A673 (cell line): ENCODE results near the gene MPZL2.

Experiments
- CTCF ChIP-seq: fragments of 300-800, 200-600 bp; sonication (generic); conservative IDR thresholded peaks from 2 replicates; pipeline ENCODE4 v1.5.1; 2017; ENCODE audit warnings: low read depth, mild to moderate bottlenecking, antibody characterized with exemption, low read length, moderate library complexity, mixed read lengths
- EZH2 ChIP-seq: fragments of 200-600 bp; sonication (generic); IDR thresholded peaks from 2 replicates; pipeline ENCODE4 v1.6.1; 2017; ENCODE audit warnings: borderline replicate concordance, low read depth, mild to moderate bottlenecking, mixed read lengths, antibody characterized with exemption, low read length; ENCODE audit not compliant: poor library complexity, severe bottlenecking

DNA sequence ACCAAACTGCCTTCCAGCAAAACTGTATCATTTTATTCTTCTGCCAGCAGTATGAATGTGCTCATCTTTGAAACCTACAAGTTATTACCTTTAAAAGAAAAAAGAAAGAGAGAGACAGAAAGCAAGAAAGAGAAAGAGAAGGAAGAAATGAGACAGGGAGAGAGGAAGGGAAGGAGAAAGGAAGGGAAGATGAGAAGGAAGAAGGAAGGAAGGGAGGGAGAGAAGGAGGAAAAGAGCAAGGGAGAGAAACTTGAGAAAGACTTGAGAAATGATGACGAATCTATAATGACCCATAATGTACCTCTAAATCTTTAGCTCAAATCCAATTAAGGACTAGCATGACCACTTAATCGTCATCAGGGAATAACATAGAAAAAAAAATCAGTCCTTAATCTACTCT lies 27.9 kb downstream of the MPZL2 start:
- TF ChIP-seq CTCF (no peak), EZH2 (no peak)
